Aortic smooth muscle cell (primary cell): ENCODE data around the gene TBCC. TPM values are rescaled to one million over a fixed set of nuclear protein-coding genes. Genes with fewer than 3 reads are reported as not detected.

Source experiments
- total RNA-seq: library from RNA; depleted of rRNA; stranded (reverse); fragments of >200 nt; gene quantifications from 2 replicates; pipeline ENCODE4 v1.2.3, GENCODE V29; 2014

TBCC gene
- 38.6 and 40.6 TPM in 2 replicates for total RNA-seq

GRCh38 chr6:42745640-42746462 is at the start of gene TBCC:
Gene TBCC, minus strand, starts transcription at chr6:42746103. Its CDS starts 30 bp downstream, at chr6:42746073.

GRCh38 chr6:42781796-42782688 is 36.1 kb upstream of the TBCC start, which contains the start of gene BICRAL:
Gene BICRAL, plus strand, starts transcription at chr6:42782052. Its CDS starts 39,971 bp downstream, at chr6:42822023.

GRCh38 chr6:42722497-42722896 is 23.4 kb downstream of the TBCC start, which contains the start of gene PRPH2:
Gene PRPH2, minus strand, starts transcription at chr6:42722597. Its CDS starts 263 bp downstream, at chr6:42722334.

Other genes with a start within 250 kb of the TBCC start
- gene UBR2, start 182.1 kb downstream of the TBCC start, total RNA-seq, result 27.6 and 33.4 TPM in 2 replicates
- gene PRPH2, start 23.5 kb downstream of the TBCC start, total RNA-seq, result 0.25 and 0.79 TPM in 2 replicates
- 6.2 and 8.0 TPM in 2 replicates for gene BICRAL, start 35.9 kb upstream of the TBCC start, total RNA-seq
- gene RPL7L1, start 133.5 kb upstream of the TBCC start, total RNA-seq, result 78.2 and 79.4 TPM in 2 replicates
- gene PTCRA, start 169.9 kb upstream of the TBCC start, total RNA-seq, result 0.12 TPM in 1 of 2 replicates, not detected in the other
- 25.8 and 31.8 TPM in 2 replicates for gene CNPY3, start 183.4 kb upstream of the TBCC start, total RNA-seq
- gene GNMT, start 214.7 kb upstream of the TBCC start, total RNA-seq, result 0.19 TPM in 1 of 2 replicates, not detected in the other
- gene PEX6, start 233.1 kb upstream of the TBCC start, total RNA-seq, result 24.0 and 35.3 TPM in 2 replicates
- 37.7 and 40.0 TPM in 2 replicates for gene PPP2R5D, start 238.5 kb upstream of the TBCC start, total RNA-seq